Stomach (tissue), 9 donors: Measurements from ENCODE around the gene NUDT16L1. TPM values are rescaled to one million over a fixed set of nuclear protein-coding genes. Genes with fewer than 3 reads are reported as not detected.

ENCODE experiments used
- DNase-seq, 2 donors: peaks; one replicate each; pipeline versions ENCODE4 v3.0.0 to v3.0.0-alpha.2; 2013 to 2019
- H3K27ac ChIP-seq, 5 donors: fragments of 200-600 bp in 4 of 5; sonication (generic) in 4 of 5; one replicate each; pipeline ENCODE4 v1.5.1; 2013 to 2019; ENCODE audit warnings: mild to moderate bottlenecking in 1 of 5, moderate library complexity in 1 of 5
- H3K27me3 ChIP-seq, 3 donors: fragments of 200-600 bp; sonication (generic); one replicate each; pipeline ENCODE4 v1.5.1; 2017 to 2019; ENCODE audit warnings: mixed run types in 1 of 3
- H3K36me3 ChIP-seq, 4 donors: fragments of 200-600 bp; sonication (generic); 1 replicate in 3 of 4; 2 replicates in 1 of 4; pipeline ENCODE4 v1.5.1; 2016 to 2019
- H3K4me1 ChIP-seq, 4 donors: fragments of 200-600 bp; sonication (generic); one replicate each; pipeline ENCODE4 v1.5.1; 2016 to 2019
- H3K4me3 ChIP-seq, 4 donors: fragments of 200-600 bp; sonication (generic) in 3 of 4; one replicate each; pipeline ENCODE4 v1.5.1; 2016 to 2019; ENCODE audit warnings: mild to moderate bottlenecking in 1 of 4
- H3K9me3 ChIP-seq, 4 donors: fragments of 200-600 bp; sonication (generic); one replicate each; pipeline ENCODE4 v1.5.1; 2016 to 2019
- CTCF ChIP-seq, 7 experiments: fragments of 450-650 bp in 4 of 7; fragments of 200-600 bp in 3 of 7; sonication (generic) in 3 of 7; IDR thresholded peaks; one replicate each; pipeline ENCODE4 v1.5.1; 2016 to 2019; ENCODE audit warnings: antibody characterized with exemption in 7 of 7, control low read depth in 2 of 7, mild to moderate bottlenecking in 1 of 7
- EP300 ChIP-seq: sonication (generic); formaldehyde crosslinking; IDR thresholded peaks from one replicate; pipeline ENCODE4 v1.6.1; 2017; ENCODE audit warnings: antibody characterized with exemption
- POLR2A ChIP-seq, 4 donors: fragments of 450-650 bp; IDR thresholded peaks; one replicate each; pipeline ENCODE4 v1.6.1; 2016; ENCODE audit warnings: antibody characterized with exemption in 4 of 4, control low read depth in 2 of 4, mild to moderate bottlenecking in 1 of 4, moderate library complexity in 1 of 4
- POLR2AphosphoS5 ChIP-seq, 3 donors: sonication (generic); formaldehyde crosslinking; IDR thresholded peaks; one replicate each; pipeline ENCODE4 v1.6.1; 2016; ENCODE audit warnings: antibody characterized with exemption in 3 of 3
- WGBS, 5 donors: extraction: QIAGEN DNeasy Blood & Tissue Kit in 3 of 5; methylation state at CpG; one replicate each; pipeline versions ENCODE4 v1.1.5 to v1.1.7; 2013 to 2018; 5-methylcytosine and 5-hydroxymethylcytosine counted together
- intact Hi-C: fragments of 100-400 bp; cut with DNase I; formaldehyde crosslinking; loops from one replicate; pipeline ENCODE4 v1.15.1; 2023; ENCODE audit warnings: low total_unique reads
- polyA plus RNA-seq, 3 donors: library from polyadenylated mRNA; stranded (reverse); fragments of 200-250 nt; gene quantifications; one replicate each; pipeline ENCODE4 v1.2.3, GENCODE V29; 2013
- total RNA-seq, 5 donors: library from RNA; depleted of rRNA; stranded (reverse); fragments of >200 nt; gene quantifications; one replicate each; pipeline versions ENCODE4 v1.1.0 to v1.2.3, GENCODE V29; 2014 to 2016
- donor health status: healthy with polysubstance abuse.
- donor health status: Bipolar disorder and iron deficiency.
- donor health status: healthy.

NUDT16L1 gene
- total and polyA plus RNA-seq, 8 donors = 3.5 to 48.2 (median 35.3) TPM

DNA sequence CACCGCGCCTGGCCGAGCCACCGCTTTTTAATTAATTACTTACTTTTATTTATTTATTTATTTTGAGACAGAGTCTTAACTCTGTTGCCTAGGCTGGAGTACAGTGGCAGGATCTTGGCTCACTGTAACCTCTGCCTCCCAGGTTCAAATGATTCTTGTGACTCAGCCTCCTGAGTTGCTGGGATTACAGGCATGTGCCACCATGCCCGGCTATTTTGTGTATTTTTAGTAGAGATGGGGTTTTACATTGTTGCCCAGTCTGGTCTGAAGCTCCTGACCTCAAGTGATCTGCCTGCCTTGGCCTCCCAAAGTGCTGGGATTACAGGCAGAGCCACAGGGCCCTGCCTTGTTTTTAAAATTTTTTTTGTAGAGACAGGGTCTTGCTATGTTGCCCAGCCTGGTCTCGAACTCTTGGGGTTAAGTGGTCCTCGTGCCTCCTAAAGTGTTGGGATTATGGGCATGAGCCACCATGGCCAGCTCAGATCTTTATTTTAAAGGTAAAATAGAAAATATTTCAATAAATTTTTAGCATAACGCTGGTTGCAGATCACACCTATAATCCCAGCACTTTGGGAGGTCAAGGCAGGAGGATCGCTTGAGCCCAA lies 18.3 kb upstream of the NUDT16L1 start:
- 92 to 98% (median 95%) methylated on average over 9 of the region's 9 CpGs for WGBS, 5 donors
- DNase-seq = no peak
- no peak overlapping the region for H3K4me3 ChIP-seq
- H3K27ac ChIP-seq = no peak overlapping the region
- H3K27me3 ChIP-seq = no peaks in the 10 kb centered on the region
- intact Hi-C loops = no loop called here
- H3K9me3 ChIP-seq = no peaks in the 10 kb centered on the region
- peaks cover 25 to 97% (median 87%) of the 10 kb centered on the region in 4 donors for H3K36me3 ChIP-seq
- H3K4me1 ChIP-seq = peaks cover 11 to 39% (median 18%) of the 10 kb centered on the region in 4 donors
- TF ChIP-seq POLR2A (IDR thresholded peaks at IDR 0.05) (no peak), EP300 (no peak), CTCF (IDR thresholded peaks at IDR 0.05) (no peak), POLR2AphosphoS5 (IDR thresholded peaks at IDR 0.05) (no peak)

GRCh38 chr16:4675864-4676786 lies 17.2 kb upstream of the NUDT16L1 start:
- Histone ChIP-seq H3K9me3 (no peaks in the 10 kb centered on the region), H3K4me1 (peaks cover 18 to 47% (median 27%) of the 10 kb centered on the region in 4 donors), H3K27me3 (no peaks in the 10 kb centered on the region), H3K36me3 (peaks cover 23 to 95% (median 85%) of the 10 kb centered on the region in 4 donors), H3K4me3 (no peak overlapping the region), H3K27ac (peak overlapping the region; percentile 29 to 70 (median 56))
- TF ChIP-seq CTCF (IDR thresholded peaks at IDR 0.05) (no peak), EP300 (no peak), POLR2AphosphoS5 (IDR thresholded peaks at IDR 0.05) (no peak), POLR2A (IDR thresholded peaks at IDR 0.05) (no peak)
- 63 to 81% (median 74%) methylated on average over 14 to 23 of the region's 23 CpGs for WGBS, 5 donors
- no peak for DNase-seq
- intact Hi-C loops = no loop called here

GRCh38 chr16:4676831-4677230 lies 16.5 kb upstream of the NUDT16L1 start:
- 65 to 79% (median 74%) methylated on average over 10 to 11 of the region's 11 CpGs for WGBS, 5 donors
- no peak for DNase-seq
- TF ChIP-seq CTCF (IDR thresholded peaks at IDR 0.05) = no peak
- TF ChIP-seq EP300 = no peak
- TF ChIP-seq POLR2A (IDR thresholded peaks at IDR 0.05) = no peak
- no peak for TF ChIP-seq POLR2AphosphoS5 (IDR thresholded peaks at IDR 0.05)
- no peaks in the 10 kb centered on the region for H3K27me3 ChIP-seq
- no peaks in the 10 kb centered on the region for H3K9me3 ChIP-seq
- no peak overlapping the region for H3K4me3 ChIP-seq
- H3K36me3 ChIP-seq = peaks cover 18 to 95% (median 84%) of the 10 kb centered on the region in 4 donors
- H3K27ac ChIP-seq = peak overlapping the region in 4 of 5 donors; percentile 29 to 70 (median 56)
- peaks cover 23 to 54% (median 32%) of the 10 kb centered on the region in 4 donors for H3K4me1 ChIP-seq
- intact Hi-C loops = no loop called here

- Histone ChIP-seq H3K4me1 (peaks cover 25 to 60% (median 34%) of the 10 kb centered on the region in 4 donors), H3K36me3 (peaks cover 18 to 95% (median 85%) of the 10 kb centered on the region in 4 donors), H3K27me3 (no peaks in the 10 kb centered on the region), H3K4me3 (no peak overlapping the region), H3K9me3 (no peaks in the 10 kb centered on the region), H3K27ac (peak overlapping the region in 3 of 5 donors; percentile 57 to 85 (median 70))
- intact Hi-C loops = no loop called here
- no peak for DNase-seq
- TF ChIP-seq POLR2AphosphoS5 (IDR thresholded peaks at IDR 0.05) (no peak), EP300 (no peak), CTCF (IDR thresholded peaks at IDR 0.05) (no peak), POLR2A (IDR thresholded peaks at IDR 0.05) (no peak)
- 80 to 90% (median 87%) methylated on average over 3 to 17 of the region's 17 CpGs for WGBS, 5 donors
Measured at GRCh38 chr16:4677390-4677789, 16.0 kb upstream of the NUDT16L1 start.
